Ovary (tissue), 9 donors: Measurements from ENCODE around the gene THADA. TPM values are rescaled to one million over a fixed set of nuclear protein-coding genes. Genes with fewer than 3 reads are reported as not detected.

ENCODE experiments used
- DNase-seq, 5 donors: peaks; one replicate each; pipeline ENCODE4 v3.0.0-alpha.2; 2019 to 2020
- H3K27ac ChIP-seq, 2 donors: fragments of 200-600 bp; one replicate each; pipeline versions ENCODE4 v1.5.1 to v1.8.0; 2019 to 2022
- H3K27me3 ChIP-seq: fragments of 200-600 bp; one replicate; pipeline ENCODE4 v1.8.0; 2022
- H3K36me3 ChIP-seq: fragments of 200-600 bp; sonication (generic); one replicate; pipeline ENCODE4 v1.5.1; 2019
- H3K4me1 ChIP-seq: one replicate; pipeline ENCODE4 v1.8.1; 2013; ENCODE audit warnings: mild to moderate bottlenecking, moderate library complexity; ENCODE audit not compliant: insufficient read depth
- H3K4me3 ChIP-seq: fragments of 200-600 bp; sonication (generic); one replicate; pipeline ENCODE4 v1.5.1; 2017
- H3K9me3 ChIP-seq, 2 donors: fragments of 200-600 bp in 1 of 2; sonication (generic) in 1 of 2; one replicate each; pipeline versions ENCODE4 v1.5.1 to v1.8.1; 2013 to 2019; ENCODE audit warnings: mild to moderate bottlenecking in 1 of 2, moderate library complexity in 1 of 2
- CTCF ChIP-seq, 3 donors: fragments of 450-650 bp in 2 of 3; fragments of 200-600 bp in 1 of 3; IDR thresholded peaks; one replicate each; pipeline versions ENCODE4 v1.5.1 to v1.8.0; 2016 to 2022; ENCODE audit warnings: antibody characterized with exemption in 3 of 3, mild to moderate bottlenecking in 1 of 3
- EP300 ChIP-seq: sonication (generic); formaldehyde crosslinking; IDR thresholded peaks from one replicate; pipeline ENCODE4 v1.6.1; 2017; ENCODE audit warnings: antibody characterized with exemption
- POLR2A ChIP-seq: fragments of 450-650 bp; IDR thresholded peaks from one replicate; pipeline ENCODE4 v1.6.1; 2017; ENCODE audit warnings: antibody characterized with exemption, mild to moderate bottlenecking, moderate library complexity
- WGBS, 3 donors: extraction: QIAGEN DNeasy Blood & Tissue Kit in 1 of 3; methylation state at CpG; one replicate each; pipeline versions ENCODE4 v1.1.5 to v1.1.7; 2013 to 2017; 5-methylcytosine and 5-hydroxymethylcytosine counted together
- intact Hi-C, 4 donors: fragments of 100-400 bp; cut with DNase I; formaldehyde crosslinking; loops; one replicate each; pipeline versions ENCODE4 v1.11.0 to v1.15.1; 2022 to 2023
- polyA plus RNA-seq, 2 donors: library from polyadenylated mRNA; stranded (reverse); fragments of 200-250 nt in 1 of 2; fragments of 350-450 nt in 1 of 2; fragmentation: Illumina TruSeq in 1 of 2; extraction: RNeasy Lipid Tissue Mini Kit (QIAGEN cat#74804) in 1 of 2; gene quantifications; one replicate each; pipeline ENCODE4 v1.2.3, GENCODE V29; 2013 to 2014
- total RNA-seq, 7 donors: library from RNA; depleted of rRNA in 2 of 7; stranded (reverse); fragments of >200 nt in 2 of 7; fragmentation: NEBNext Ultra II Directional in 3 of 7; extraction: Animal tissue kit (Norgen Biotek cat#: 25700) in 3 of 7; gene quantifications; one replicate each; pipeline versions ENCODE4 v1.1.0 to v1.2.4, GENCODE V29; 2016 to 2023
- donor health status: DM: no; HTN: no; CAD: no; lungs with moderate emphysema.
- donor health status: DM: no; HTN: no; CAD: no.
- donor health status: Bipolar disorder and iron deficiency.
- donor health status: DM: yes; HTN: yes; CAD: no.
- donor health status: DM: no; HTN: no; CAD: no.
- donor health status: DM: yes; HTN: yes; CAD: no.

THADA gene
- total and polyA plus RNA-seq, 9 donors: 14.0 to 46.8 (median 28.6) TPM

- Histone ChIP-seq H3K4me3 (no peak overlapping the region), H3K27me3 (no peaks in the 10 kb centered on the region), H3K36me3 (no peaks in the 10 kb centered on the region), H3K4me1 (peaks cover 30% of the 10 kb centered on the region), H3K27ac (peak overlapping the region; percentile 65 to 66), H3K9me3 (no peaks in the 10 kb centered on the region)
- no peak for TF ChIP-seq CTCF (IDR thresholded peaks at IDR 0.05)
- DNase-seq: peak; percentile 52 to 80 (median 58)
- WGBS, 3 donors: 5 to 14% (median 9%) methylated on average over 5 of the region's 5 CpGs
- intact Hi-C loops: loop anchor here in 1 of 4 donors (10.0 kb wide), 1 partner anchor 70 kb away; no protein-coding TSS in a partner anchor
Measured at GRCh38 chr2:43265001-43265400, 330.8 kb downstream of the THADA start.

GRCh38 chr2:43262951-43263350, 332.9 kb downstream of the THADA start:
- Histone ChIP-seq H3K4me1 (peaks cover 20% of the 10 kb centered on the region), H3K36me3 (no peaks in the 10 kb centered on the region), H3K4me3 (no peak overlapping the region), H3K27me3 (no peaks in the 10 kb centered on the region), H3K9me3 (no peaks in the 10 kb centered on the region), H3K27ac (no peak overlapping the region)
- TF ChIP-seq EP300: no peak
- TF ChIP-seq CTCF (IDR thresholded peaks at IDR 0.05): no peak
- TF ChIP-seq POLR2A: no peak
- intact Hi-C loops: loop anchor here in 1 of 4 donors (10.0 kb wide), 1 partner anchor 72 kb away; no protein-coding TSS in a partner anchor
- WGBS, 3 donors: 94 to 97% (median 96%) methylated on average over 6 of the region's 6 CpGs
- no peak for DNase-seq

- intact Hi-C loops: loop anchor here in 1 of 4 donors (10.0 kb wide), 1 partner anchor 73 kb away; no protein-coding TSS in a partner anchor
- WGBS, 3 donors: 84 to 92% (median 87%) methylated on average over 1 of the region's 1 CpG
- H3K4me1 ChIP-seq: peaks cover 23% of the 10 kb centered on the region
- H3K27ac ChIP-seq: no peak overlapping the region
- no peak overlapping the region for H3K4me3 ChIP-seq
- DNase-seq: no peak
- H3K27me3 ChIP-seq: no peaks in the 10 kb centered on the region
- no peaks in the 10 kb centered on the region for H3K9me3 ChIP-seq
- H3K36me3 ChIP-seq: no peaks in the 10 kb centered on the region
- no peak for TF ChIP-seq EP300
- TF ChIP-seq POLR2A: no peak
- TF ChIP-seq CTCF (IDR thresholded peaks at IDR 0.05): no peak
Measured at GRCh38 chr2:43262239-43262638, 333.6 kb downstream of the THADA start.

GRCh38 chr2:43259512-43259911, 336.3 kb downstream of the THADA start:
- 90 to 91% (median 90%) methylated on average over 1 of the region's 1 CpG for WGBS, 3 donors
- Histone ChIP-seq H3K4me3 (no peak overlapping the region), H3K27ac (peak overlapping the region in 1 of 2 donors; percentile 45), H3K4me1 (peaks cover 21% of the 10 kb centered on the region), H3K9me3 (no peaks in the 10 kb centered on the region), H3K36me3 (no peaks in the 10 kb centered on the region), H3K27me3 (no peaks in the 10 kb centered on the region)
- TF ChIP-seq POLR2A (no peak), CTCF (IDR thresholded peaks at IDR 0.05) (no peak), EP300 (no peak)
- intact Hi-C loops: no loop called here
- DNase-seq: no peak
